Measurements from ENCODE around the gene EXT2.

Gene EXT2

GRCh38 chr11:44085330-44085729 is 10.1 kb upstream of the EXT2 start:
- H3K4me3 ChIP-seq (ENCODE audit: low read length): no peak overlapping the region
- no peak overlapping the region for H3K27ac ChIP-seq (ENCODE audit: low read length)
- no peak for DNase-seq (ENCODE audit: low read depth, low spot score)
- H3K9me3 ChIP-seq (ENCODE audit: control insufficient read depth, insufficient read depth, low read length): no peaks in the 10 kb centered on the region
- H3K27me3 ChIP-seq (ENCODE audit: control insufficient read depth, insufficient read depth, low read length): no peaks in the 10 kb centered on the region
- no peaks in the 10 kb centered on the region for H3K36me3 ChIP-seq (ENCODE audit: control insufficient read depth, insufficient read depth, low read length)
- H3K4me1 ChIP-seq (ENCODE audit: control insufficient read depth, insufficient read depth, low read length): no peaks in the 10 kb centered on the region
- WGBS (ENCODE audit: insufficient coverage, insufficient read length): no CpG with 5 or more reads among the region's 1 CpG

- no peaks in the 10 kb centered on the region for H3K9me3 ChIP-seq (ENCODE audit: control insufficient read depth, insufficient read depth, low read length)
- H3K27ac ChIP-seq (ENCODE audit: low read length): no peak overlapping the region
- WGBS (ENCODE audit: insufficient coverage, insufficient read length): no CpG with 5 or more reads among the region's 4 CpGs
- no peaks in the 10 kb centered on the region for H3K36me3 ChIP-seq (ENCODE audit: control insufficient read depth, insufficient read depth, low read length)
- H3K4me3 ChIP-seq (ENCODE audit: low read length): no peak overlapping the region
- H3K27me3 ChIP-seq (ENCODE audit: control insufficient read depth, insufficient read depth, low read length): no peaks in the 10 kb centered on the region
- H3K4me1 ChIP-seq (ENCODE audit: control insufficient read depth, insufficient read depth, low read length): no peaks in the 10 kb centered on the region
- DNase-seq (ENCODE audit: low read depth, low spot score): no peak
Measured at GRCh38 chr11:44088377-44088776, 7.1 kb upstream of the EXT2 start.

- Histone ChIP-seq H3K4me3 (ENCODE audit: low read length) (no peak overlapping the region), H3K9me3 (ENCODE audit: control insufficient read depth, insufficient read depth, low read length) (no peaks in the 10 kb centered on the region), H3K36me3 (ENCODE audit: control insufficient read depth, insufficient read depth, low read length) (no peaks in the 10 kb centered on the region), H3K27ac (ENCODE audit: low read length) (no peak overlapping the region), H3K27me3 (ENCODE audit: control insufficient read depth, insufficient read depth, low read length) (no peaks in the 10 kb centered on the region), H3K4me1 (ENCODE audit: control insufficient read depth, insufficient read depth, low read length) (no peaks in the 10 kb centered on the region)
- WGBS (ENCODE audit: insufficient coverage, insufficient read length): no CpG with 5 or more reads among the region's 4 CpGs
- DNase-seq (ENCODE audit: low read depth, low spot score): no peak
Measured at GRCh38 chr11:44088871-44089270, 6.6 kb upstream of the EXT2 start.

- Histone ChIP-seq H3K27ac (ENCODE audit: low read length) (no peak overlapping the region), H3K4me1 (ENCODE audit: control insufficient read depth, insufficient read depth, low read length) (no peaks in the 10 kb centered on the region), H3K9me3 (ENCODE audit: control insufficient read depth, insufficient read depth, low read length) (no peaks in the 10 kb centered on the region), H3K4me3 (ENCODE audit: low read length) (no peak overlapping the region), H3K27me3 (ENCODE audit: control insufficient read depth, insufficient read depth, low read length) (no peaks in the 10 kb centered on the region), H3K36me3 (ENCODE audit: control insufficient read depth, insufficient read depth, low read length) (no peaks in the 10 kb centered on the region)
- WGBS (ENCODE audit: insufficient coverage, insufficient read length): no CpG with 5 or more reads among the region's 1 CpG
- no peak for DNase-seq (ENCODE audit: low read depth, low spot score)
Measured at GRCh38 chr11:44090539-44090938, 4.9 kb upstream of the EXT2 start.

- WGBS (ENCODE audit: insufficient coverage, insufficient read length): no CpG with 5 or more reads among the region's 11 CpGs
- H3K4me3 ChIP-seq (ENCODE audit: low read length): no peak overlapping the region
- H3K36me3 ChIP-seq (ENCODE audit: control insufficient read depth, insufficient read depth, low read length): no peaks in the 10 kb centered on the region
- no peaks in the 10 kb centered on the region for H3K27me3 ChIP-seq (ENCODE audit: control insufficient read depth, insufficient read depth, low read length)
- no peak overlapping the region for H3K27ac ChIP-seq (ENCODE audit: low read length)
- no peaks in the 10 kb centered on the region for H3K4me1 ChIP-seq (ENCODE audit: control insufficient read depth, insufficient read depth, low read length)
- DNase-seq (ENCODE audit: low read depth, low spot score): peak; percentile 85
- H3K9me3 ChIP-seq (ENCODE audit: control insufficient read depth, insufficient read depth, low read length): no peaks in the 10 kb centered on the region
Measured at GRCh38 chr11:44094260-44094868, 1.1 kb upstream of the EXT2 start.

- Histone ChIP-seq H3K4me1 (ENCODE audit: control insufficient read depth, insufficient read depth, low read length) (no peaks in the 10 kb centered on the region), H3K36me3 (ENCODE audit: control insufficient read depth, insufficient read depth, low read length) (no peaks in the 10 kb centered on the region), H3K9me3 (ENCODE audit: control insufficient read depth, insufficient read depth, low read length) (no peaks in the 10 kb centered on the region), H3K27me3 (ENCODE audit: control insufficient read depth, insufficient read depth, low read length) (no peaks in the 10 kb centered on the region), H3K4me3 (ENCODE audit: low read length) (peak overlapping the region; percentile 53; the same call in 1 of the 2 replicates), H3K27ac (ENCODE audit: low read length) (no peak overlapping the region)
- no CpG with 5 or more reads among the region's 18 CpGs for WGBS (ENCODE audit: insufficient coverage, insufficient read length)
- no peak for DNase-seq (ENCODE audit: low read depth, low spot score)
Measured at GRCh38 chr11:44096360-44097185, 1.1 kb downstream of the EXT2 start.

- no peaks in the 10 kb centered on the region for H3K4me1 ChIP-seq (ENCODE audit: control insufficient read depth, insufficient read depth, low read length)
- no peak overlapping the region for H3K4me3 ChIP-seq (ENCODE audit: low read length)
- DNase-seq (ENCODE audit: low read depth, low spot score): no peak
- H3K27ac ChIP-seq (ENCODE audit: low read length): no peak overlapping the region
- H3K36me3 ChIP-seq (ENCODE audit: control insufficient read depth, insufficient read depth, low read length): no peaks in the 10 kb centered on the region
- no peaks in the 10 kb centered on the region for H3K9me3 ChIP-seq (ENCODE audit: control insufficient read depth, insufficient read depth, low read length)
- no CpG with 5 or more reads among the region's 2 CpGs for WGBS (ENCODE audit: insufficient coverage, insufficient read length)
- no peaks in the 10 kb centered on the region for H3K27me3 ChIP-seq (ENCODE audit: control insufficient read depth, insufficient read depth, low read length)
Measured at GRCh38 chr11:44097821-44098220, 2.3 kb downstream of the EXT2 start.

- no peak for DNase-seq (ENCODE audit: low read depth, low spot score)
- no CpG with 5 or more reads among the region's 2 CpGs for WGBS (ENCODE audit: insufficient coverage, insufficient read length)
Measured at GRCh38 chr11:44101098-44101497, 5.6 kb downstream of the EXT2 start.

GRCh38 chr11:44104481-44105294 is 9.2 kb downstream of the EXT2 start:
- H3K27me3 ChIP-seq (ENCODE audit: control insufficient read depth, insufficient read depth, low read length): no peaks in the 10 kb centered on the region
- no CpG with 5 or more reads among the region's 5 CpGs for WGBS (ENCODE audit: insufficient coverage, insufficient read length)
- DNase-seq (ENCODE audit: low read depth, low spot score): no peak
- H3K36me3 ChIP-seq (ENCODE audit: control insufficient read depth, insufficient read depth, low read length): no peaks in the 10 kb centered on the region
- no peak overlapping the region for H3K4me3 ChIP-seq (ENCODE audit: low read length)
- no peak overlapping the region for H3K27ac ChIP-seq (ENCODE audit: low read length)
- no peaks in the 10 kb centered on the region for H3K9me3 ChIP-seq (ENCODE audit: control insufficient read depth, insufficient read depth, low read length)
- H3K4me1 ChIP-seq (ENCODE audit: control insufficient read depth, insufficient read depth, low read length): no peaks in the 10 kb centered on the region

More at GRCh38 chr11:44101098-44101497, 5.6 kb downstream of the EXT2 start:
- Histone ChIP-seq H3K4me1 (ENCODE audit: control insufficient read depth, insufficient read depth, low read length) (no peaks in the 10 kb centered on the region), H3K36me3 (ENCODE audit: control insufficient read depth, insufficient read depth, low read length) (no peaks in the 10 kb centered on the region), H3K9me3 (ENCODE audit: control insufficient read depth, insufficient read depth, low read length) (no peaks in the 10 kb centered on the region), H3K27ac (ENCODE audit: low read length) (no peak overlapping the region), H3K4me3 (ENCODE audit: low read length) (no peak overlapping the region), H3K27me3 (ENCODE audit: control insufficient read depth, insufficient read depth, low read length) (no peaks in the 10 kb centered on the region)

GRCh38 chr11:44108260-44108659 is 12.8 kb downstream of the EXT2 start:
- WGBS (ENCODE audit: insufficient coverage, insufficient read length): no CpG with 5 or more reads among the region's 6 CpGs
- no peak for DNase-seq (ENCODE audit: low read depth, low spot score)
- no peaks in the 10 kb centered on the region for H3K4me1 ChIP-seq (ENCODE audit: control insufficient read depth, insufficient read depth, low read length)
- H3K36me3 ChIP-seq (ENCODE audit: control insufficient read depth, insufficient read depth, low read length): no peaks in the 10 kb centered on the region
- H3K4me3 ChIP-seq (ENCODE audit: low read length): no peak overlapping the region
- H3K9me3 ChIP-seq (ENCODE audit: control insufficient read depth, insufficient read depth, low read length): no peaks in the 10 kb centered on the region
- H3K27ac ChIP-seq (ENCODE audit: low read length): no peak overlapping the region
- no peaks in the 10 kb centered on the region for H3K27me3 ChIP-seq (ENCODE audit: control insufficient read depth, insufficient read depth, low read length)
